Measurements from ENCODE around the gene ZNF48.

GRCh38 chr16:30378236-30379157 lies 16.7 kb upstream of the ZNF48 start:
- peak in 2 of 5 experiments; percentile 7 to 23 for TF ChIP-seq CTCF (IDR thresholded peaks at IDR 0.05)
- peak; percentile 82 to 88 (median 83) for TF ChIP-seq POLR2AphosphoS5 (IDR thresholded peaks at IDR 0.05)
- peak; percentile 74 for TF ChIP-seq POLR2A (IDR thresholded peaks at IDR 0.05)
- no peak for TF ChIP-seq EP300 (IDR thresholded peaks at IDR 0.05; ENCODE audit: low read depth)

Measured in transverse colon (tissue), 4 donors.